SK-N-SH treated with all-trans-retinoic acid at 6 μM for 48 hours (cell line): Measurements from ENCODE around the gene CDKN1A.

Source experiments
- ATAC-seq: fragments of 200-7000 bp; cut with Tn5 transposase; 3 replicates; pipeline ENCODE4 v1.9.1; 2020; ENCODE audit warnings: mild to moderate bottlenecking, moderate library complexity
- ARNTL ChIP-seq: fragments of 450-650 bp; formaldehyde crosslinking; IDR thresholded peaks from 2 replicates; pipeline ENCODE4 v1.5.0; 2020; ENCODE audit warnings: low read depth, mild to moderate bottlenecking, moderate library complexity, borderline replicate concordance
- BACH2 ChIP-seq: fragments of 250-450 bp; sonication (Bioruptor Pico); IDR thresholded peaks from 2 replicates; pipeline ENCODE4 v1.9.0; 2021; ENCODE audit warnings: mild to moderate bottlenecking, borderline replicate concordance
- CSDC2 ChIP-seq: fragments of 250-450 bp; sonication (Bioruptor Pico); IDR thresholded peaks from 2 replicates; pipeline ENCODE4 v1.5.0; 2020; ENCODE audit warnings: mild to moderate bottlenecking, moderate library complexity
- ESRRG ChIP-seq: fragments of 250-450 bp; sonication (Bioruptor Pico); IDR thresholded peaks from 2 replicates; pipeline ENCODE4 v1.6.1; 2021; ENCODE audit warnings: mild to moderate bottlenecking
- ISL1 ChIP-seq: fragments of 250-450 bp; sonication (Bioruptor Pico); IDR thresholded peaks from 2 replicates; pipeline ENCODE4 v2.1.2; 2022; ENCODE audit warnings: mild to moderate bottlenecking, moderate library complexity
- PPARA ChIP-seq: fragments of 250-450 bp; sonication (Bioruptor Pico); IDR thresholded peaks from 2 replicates; pipeline ENCODE4 v1.5.0; 2020; ENCODE audit warnings: mild to moderate bottlenecking, borderline replicate concordance
- RARB ChIP-seq: fragments of 250-450 bp; sonication (Bioruptor Pico); IDR thresholded peaks from 2 replicates; pipeline ENCODE4 v1.8.0; 2021; ENCODE audit warnings: mild to moderate bottlenecking, moderate library complexity
- SNAI2 ChIP-seq: fragments of 250-450 bp; sonication (Bioruptor Pico); IDR thresholded peaks from 2 replicates; pipeline ENCODE4 v1.5.0; 2020; ENCODE audit warnings: mild to moderate bottlenecking, moderate library complexity
- TCF4 ChIP-seq: fragments of 250-450 bp; sonication (Bioruptor Pico); IDR thresholded peaks from 2 replicates; pipeline ENCODE4 v1.8.0; 2021; ENCODE audit warnings: mild to moderate bottlenecking, moderate library complexity, borderline replicate concordance
- TOX ChIP-seq: fragments of 250-450 bp; sonication (Bioruptor Pico); IDR thresholded peaks from 2 replicates; pipeline ENCODE4 v1.8.0; 2021; ENCODE audit warnings: mild to moderate bottlenecking, moderate library complexity, borderline replicate concordance
- ZFP3 ChIP-seq: fragments of 250-450 bp; sonication (Bioruptor Pico); IDR thresholded peaks from 2 replicates; pipeline ENCODE4 v1.5.0; 2020; ENCODE audit warnings: mild to moderate bottlenecking, moderate library complexity
- ZFP30 ChIP-seq: fragments of 450-650 bp; formaldehyde crosslinking; IDR thresholded peaks from 2 replicates; pipeline ENCODE4 v1.5.0; 2022; ENCODE audit warnings: mild to moderate bottlenecking, moderate library complexity
- ZNF70 ChIP-seq: fragments of 450-650 bp; formaldehyde crosslinking; IDR thresholded peaks from 2 replicates; pipeline ENCODE4 v1.5.0; 2020; ENCODE audit warnings: mild to moderate bottlenecking, moderate library complexity
- ZNF8 ChIP-seq: fragments of 450-650 bp; formaldehyde crosslinking; IDR thresholded peaks from 2 replicates; pipeline ENCODE4 v1.5.0; 2020; ENCODE audit warnings: mild to moderate bottlenecking, moderate library complexity
- TF ChIP-seq, protein P1 (sequence below): fragments of 250-450 bp; sonication (Bioruptor Pico); IDR thresholded peaks from 2 replicates; pipeline ENCODE4 v1.8.0; 2021; ENCODE audit warnings: low read depth, mild to moderate bottlenecking, moderate library complexity, borderline replicate concordance
- TF ChIP-seq, protein P2 (sequence below): fragments of 250-450 bp; sonication (Bioruptor Pico); IDR thresholded peaks from 2 replicates; pipeline ENCODE4 v1.5.0; 2020; ENCODE audit warnings: mild to moderate bottlenecking, moderate library complexity
- TF ChIP-seq, protein P3 (sequence below): fragments of 250-450 bp; sonication (Bioruptor Pico); IDR thresholded peaks from 2 replicates; pipeline ENCODE4 v1.5.1; 2020; ENCODE audit warnings: low read depth, mild to moderate bottlenecking, moderate library complexity

CDKN1A gene

DNA sequence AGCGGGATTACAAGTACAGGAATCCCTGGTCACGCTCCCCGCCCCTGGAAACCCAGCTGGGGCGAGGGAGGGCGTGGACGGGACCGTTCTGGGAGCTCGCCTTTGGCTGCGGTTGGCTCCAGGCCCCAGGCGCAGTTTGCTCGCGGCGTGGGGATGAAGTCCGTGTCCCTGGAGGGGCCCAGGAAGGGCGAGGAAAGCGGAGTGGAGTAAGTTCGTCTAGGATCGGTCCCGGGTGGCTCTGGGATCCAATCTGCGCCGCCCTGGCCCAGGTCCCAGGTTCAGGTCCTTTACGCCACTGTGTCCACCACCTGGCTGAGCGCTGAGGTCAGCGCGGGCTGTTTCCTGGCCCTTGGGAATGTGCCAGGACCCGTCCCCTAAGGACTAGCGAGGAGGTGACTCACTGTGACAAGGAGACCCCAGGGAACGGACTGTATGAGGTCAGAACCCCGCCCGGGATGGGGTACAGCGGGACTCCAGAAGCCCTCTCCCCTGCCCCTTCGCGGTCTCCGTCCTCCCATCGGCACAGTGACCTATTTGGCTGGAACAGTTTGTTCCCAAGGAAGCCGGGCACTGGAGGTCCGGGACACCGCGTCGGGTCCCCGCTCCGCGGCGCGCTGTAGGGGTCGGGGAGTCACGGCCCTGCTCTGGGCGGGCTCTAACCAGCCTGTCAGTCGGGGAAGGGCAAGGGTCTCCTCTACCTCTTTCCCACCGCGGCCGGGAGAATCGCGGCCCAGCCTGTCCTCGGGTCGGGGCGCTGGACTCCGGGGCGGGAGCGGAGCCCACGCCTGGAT is 724 bp downstream of the CDKN1A start:
- TF ChIP-seq ZNF70 (CRISPR knock-in tag) = no peak
- TF ChIP-seq, all 23 proteins: peak for 0
- peak; percentile 6 for ATAC-seq

DNA sequence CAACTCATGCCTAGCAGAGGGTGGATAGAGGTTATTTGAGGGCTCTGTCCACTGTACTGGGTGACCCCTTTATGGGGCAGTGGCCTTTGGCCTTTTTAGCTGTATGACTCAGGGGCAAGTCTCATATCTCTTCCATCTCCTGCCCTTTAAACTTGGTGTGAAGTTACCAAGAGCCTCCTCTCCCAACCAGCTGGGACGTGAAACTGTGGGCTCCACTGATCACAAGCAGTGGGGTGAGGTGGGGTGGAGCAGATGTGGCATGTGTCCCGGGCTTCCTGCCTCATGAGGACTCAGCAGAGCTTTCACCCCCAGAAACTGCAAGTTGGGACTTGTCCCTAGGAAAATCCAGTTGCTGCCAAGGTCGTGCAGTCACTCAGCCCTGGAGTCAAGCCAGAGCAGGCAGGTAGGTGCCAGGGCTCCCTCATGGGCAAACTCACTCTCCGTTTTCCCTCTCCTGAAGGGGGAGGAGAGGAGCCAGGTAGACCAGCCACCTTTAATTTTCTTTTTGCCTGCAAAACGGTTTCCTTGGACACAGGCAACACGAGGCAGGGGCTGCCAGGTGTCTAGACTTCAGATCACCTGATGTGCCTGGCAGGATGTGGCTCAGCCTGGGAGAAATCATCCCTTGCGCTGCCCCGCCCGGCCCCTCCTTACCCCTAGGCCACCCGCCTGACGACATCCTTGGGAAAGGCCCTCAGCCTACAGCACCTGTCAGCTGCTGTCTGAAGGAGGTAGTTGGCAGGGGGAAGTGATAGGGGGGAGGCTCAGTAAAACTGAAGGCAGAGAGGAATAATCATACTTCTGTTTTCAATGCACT is 4.0 kb downstream of the CDKN1A start:
- TF ChIP-seq TOX (CRISPR knock-in tag) (no peak), ZNF8 (no peak), CSDC2 (CRISPR knock-in tag) (no peak), TCF4 (CRISPR knock-in tag) (no peak), BACH2 (no peak), ESRRG (CRISPR knock-in tag) (no peak), ZNF70 (CRISPR knock-in tag) (no peak), PPARA (no peak), ISL1 (CRISPR knock-in tag) (no peak), ZFP3 (CRISPR knock-in tag) (no peak), RARB (CRISPR knock-in tag) (no peak)
- TF ChIP-seq, protein P1, sequence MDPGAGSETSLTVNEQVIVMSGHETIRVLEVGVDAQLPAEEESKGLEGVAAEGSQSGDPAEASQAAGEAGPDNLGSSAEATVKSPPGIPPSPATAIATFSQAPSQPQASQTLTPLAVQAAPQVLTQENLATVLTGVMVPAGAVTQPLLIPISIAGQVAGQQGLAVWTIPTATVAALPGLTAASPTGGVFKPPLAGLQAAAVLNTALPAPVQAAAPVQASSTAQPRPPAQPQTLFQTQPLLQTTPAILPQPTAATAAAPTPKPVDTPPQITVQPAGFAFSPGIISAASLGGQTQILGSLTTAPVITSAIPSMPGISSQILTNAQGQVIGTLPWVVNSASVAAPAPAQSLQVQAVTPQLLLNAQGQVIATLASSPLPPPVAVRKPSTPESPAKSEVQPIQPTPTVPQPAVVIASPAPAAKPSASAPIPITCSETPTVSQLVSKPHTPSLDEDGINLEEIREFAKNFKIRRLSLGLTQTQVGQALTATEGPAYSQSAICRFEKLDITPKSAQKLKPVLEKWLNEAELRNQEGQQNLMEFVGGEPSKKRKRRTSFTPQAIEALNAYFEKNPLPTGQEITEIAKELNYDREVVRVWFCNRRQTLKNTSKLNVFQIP (CRISPR knock-in tag) = no peak
- TF ChIP-seq, protein P2, sequence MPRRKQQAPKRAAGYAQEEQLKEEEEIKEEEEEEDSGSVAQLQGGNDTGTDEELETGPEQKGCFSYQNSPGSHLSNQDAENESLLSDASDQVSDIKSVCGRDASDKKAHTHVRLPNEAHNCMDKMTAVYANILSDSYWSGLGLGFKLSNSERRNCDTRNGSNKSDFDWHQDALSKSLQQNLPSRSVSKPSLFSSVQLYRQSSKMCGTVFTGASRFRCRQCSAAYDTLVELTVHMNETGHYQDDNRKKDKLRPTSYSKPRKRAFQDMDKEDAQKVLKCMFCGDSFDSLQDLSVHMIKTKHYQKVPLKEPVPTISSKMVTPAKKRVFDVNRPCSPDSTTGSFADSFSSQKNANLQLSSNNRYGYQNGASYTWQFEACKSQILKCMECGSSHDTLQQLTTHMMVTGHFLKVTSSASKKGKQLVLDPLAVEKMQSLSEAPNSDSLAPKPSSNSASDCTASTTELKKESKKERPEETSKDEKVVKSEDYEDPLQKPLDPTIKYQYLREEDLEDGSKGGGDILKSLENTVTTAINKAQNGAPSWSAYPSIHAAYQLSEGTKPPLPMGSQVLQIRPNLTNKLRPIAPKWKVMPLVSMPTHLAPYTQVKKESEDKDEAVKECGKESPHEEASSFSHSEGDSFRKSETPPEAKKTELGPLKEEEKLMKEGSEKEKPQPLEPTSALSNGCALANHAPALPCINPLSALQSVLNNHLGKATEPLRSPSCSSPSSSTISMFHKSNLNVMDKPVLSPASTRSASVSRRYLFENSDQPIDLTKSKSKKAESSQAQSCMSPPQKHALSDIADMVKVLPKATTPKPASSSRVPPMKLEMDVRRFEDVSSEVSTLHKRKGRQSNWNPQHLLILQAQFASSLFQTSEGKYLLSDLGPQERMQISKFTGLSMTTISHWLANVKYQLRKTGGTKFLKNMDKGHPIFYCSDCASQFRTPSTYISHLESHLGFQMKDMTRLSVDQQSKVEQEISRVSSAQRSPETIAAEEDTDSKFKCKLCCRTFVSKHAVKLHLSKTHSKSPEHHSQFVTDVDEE = no peak
- TF ChIP-seq, protein P3, sequence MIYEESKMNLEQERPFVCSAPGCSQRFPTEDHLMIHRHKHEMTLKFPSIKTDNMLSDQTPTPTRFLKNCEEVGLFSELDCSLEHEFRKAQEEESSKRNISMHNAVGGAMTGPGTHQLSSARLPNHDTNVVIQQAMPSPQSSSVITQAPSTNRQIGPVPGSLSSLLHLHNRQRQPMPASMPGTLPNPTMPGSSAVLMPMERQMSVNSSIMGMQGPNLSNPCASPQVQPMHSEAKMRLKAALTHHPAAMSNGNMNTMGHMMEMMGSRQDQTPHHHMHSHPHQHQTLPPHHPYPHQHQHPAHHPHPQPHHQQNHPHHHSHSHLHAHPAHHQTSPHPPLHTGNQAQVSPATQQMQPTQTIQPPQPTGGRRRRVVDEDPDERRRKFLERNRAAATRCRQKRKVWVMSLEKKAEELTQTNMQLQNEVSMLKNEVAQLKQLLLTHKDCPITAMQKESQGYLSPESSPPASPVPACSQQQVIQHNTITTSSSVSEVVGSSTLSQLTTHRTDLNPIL (CRISPR knock-in tag) = no peak
- no peak for ATAC-seq

DNA sequence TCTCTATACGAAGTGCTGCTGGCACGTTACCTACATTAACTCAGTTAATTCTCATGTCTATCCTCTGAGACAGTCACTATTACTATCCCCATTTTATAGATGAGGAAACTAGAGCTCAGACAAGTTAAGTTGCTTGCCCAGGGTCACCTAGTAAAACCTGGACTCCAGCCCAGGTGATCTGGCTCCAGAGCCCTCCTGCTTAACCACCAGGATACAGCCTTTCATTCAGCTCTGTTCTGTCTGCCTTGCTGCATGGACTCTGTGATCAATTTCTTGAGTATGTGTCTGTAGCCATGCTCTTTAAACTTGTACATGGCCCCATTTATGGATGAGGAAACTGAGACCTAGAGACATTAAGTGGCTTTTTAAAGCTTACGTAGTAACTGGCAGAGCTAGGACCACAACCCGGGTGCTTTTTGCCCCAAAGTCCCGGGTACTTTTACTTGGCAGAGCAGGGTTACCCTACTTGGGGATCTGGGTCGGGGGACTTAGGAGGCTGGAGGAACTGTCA is 4.7 kb downstream of the CDKN1A start:
- TF ChIP-seq TOX (CRISPR knock-in tag) = no peak
- TF ChIP-seq, protein P2 = no peak
- TF ChIP-seq ARNTL = no peak
- TF ChIP-seq ZNF70 (CRISPR knock-in tag) = no peak
- no peak for TF ChIP-seq SNAI2 (CRISPR knock-in tag)
- TF ChIP-seq ZFP30 (CRISPR knock-in tag) = no peak
- TF ChIP-seq CSDC2 (CRISPR knock-in tag) = no peak
- TF ChIP-seq BACH2 = no peak
- TF ChIP-seq ZFP3 (CRISPR knock-in tag) = no peak
- no peak for TF ChIP-seq TCF4 (CRISPR knock-in tag)
- no peak for TF ChIP-seq ZNF8
- TF ChIP-seq ISL1 (CRISPR knock-in tag) = no peak
- no peak for ATAC-seq
